HG03571 (cell line): ENCODE data around the gene SPSB1.

Experiments
- ATAC-seq: cut with Tn5 transposase; IDR thresholded peaks from one replicate; pipeline ENCODE4 v1.9.1; 2021; ENCODE audit not compliant: unreplicated experiment

SPSB1 gene

GRCh38 chr1:9361630-9362260, 69.1 kb downstream of the SPSB1 start:
- no peak for ATAC-seq

GRCh38 chr1:9362488-9362887, 69.8 kb downstream of the SPSB1 start:
- no peak for ATAC-seq

GRCh38 chr1:9363061-9363471, 70.4 kb downstream of the SPSB1 start:
- ATAC-seq: no peak

- ATAC-seq: no peak
Measured at GRCh38 chr1:9366298-9366697, 73.6 kb downstream of the SPSB1 start.

GRCh38 chr1:9366943-9367780, 74.5 kb downstream of the SPSB1 start:
- ATAC-seq: no peak

GRCh38 chr1:9367806-9368205, 75.1 kb downstream of the SPSB1 start:
- no peak for ATAC-seq

- ATAC-seq: no peak
Measured at GRCh38 chr1:9368356-9368755, 75.7 kb downstream of the SPSB1 start.

GRCh38 chr1:9369964-9370788, 77.5 kb downstream of the SPSB1 start:
- no peak for ATAC-seq

- no peak for ATAC-seq
Measured at GRCh38 chr1:9371391-9371935, 78.8 kb downstream of the SPSB1 start.

- ATAC-seq: no peak
Measured at GRCh38 chr1:9371951-9372350, 79.3 kb downstream of the SPSB1 start.

- no peak for ATAC-seq
Measured at GRCh38 chr1:9373619-9374018, 80.9 kb downstream of the SPSB1 start.

GRCh38 chr1:9374748-9375341, 82.2 kb downstream of the SPSB1 start:
- ATAC-seq: no peak

- no peak for ATAC-seq
Measured at GRCh38 chr1:9375912-9376311, 83.2 kb downstream of the SPSB1 start.

GRCh38 chr1:9376430-9376829, 83.7 kb downstream of the SPSB1 start:
- no peak for ATAC-seq

GRCh38 chr1:9376886-9377333, 84.2 kb downstream of the SPSB1 start:
- ATAC-seq: no peak

GRCh38 chr1:9378801-9379200, 86.1 kb downstream of the SPSB1 start:
- ATAC-seq: no peak

- no peak for ATAC-seq
Measured at GRCh38 chr1:9380711-9381110, 88.0 kb downstream of the SPSB1 start.

GRCh38 chr1:9382643-9383491, 90.2 kb downstream of the SPSB1 start:
- no peak for ATAC-seq

- no peak for ATAC-seq
Measured at GRCh38 chr1:9384128-9384527, 91.4 kb downstream of the SPSB1 start.

GRCh38 chr1:9384751-9385245, 92.1 kb downstream of the SPSB1 start:
- ATAC-seq: no peak
